GM12878 (cell line): Measurements from ENCODE around the gene COL5A1. TPM values are rescaled to one million over a fixed set of nuclear protein-coding genes. Genes with fewer than 3 reads are reported as not detected.

ENCODE experiments used
- ATAC-seq: fragments of 200-7000 bp; cut with Tn5 transposase; 3 replicates; pipeline ENCODE4 v1.9.1; 2020; ENCODE audit warnings: mild to moderate bottlenecking, moderate library complexity
- BruUV-seq: library from RNA; stranded (reverse); fragments of 400-500 nt; replicated peaks from 2 replicates; lab custom pipeline; 2021; lab: Mats Ljungman, UMichigan
- CTCF ChIA-PET: fragments of 300-600 bp; sonication (Branson Sonifier 250); formaldehyde crosslinking; extraction: SDS; loops from one replicate; lab custom pipeline; 2021; ENCODE audit warnings: inconsistent platforms; lab: Yijun Ruan, JAX
- POLR2A ChIA-PET: fragments of 350-600 bp; formaldehyde crosslinking; extraction: SDS; loops from one replicate; lab custom pipeline; 2021; ENCODE audit warnings: inconsistent platforms; lab: Charles Lee
- RAD21 ChIA-PET: fragments of 300-600 bp; sonication (Branson Sonifier 250); formaldehyde crosslinking; loops from one replicate; lab custom pipeline; 2023; ENCODE audit warnings: antibody characterized with exemption; ENCODE audit not compliant: unreplicated experiment; lab: Charles Lee
- SMC1A ChIA-PET: fragments of 300-600 bp; sonication (Branson Sonifier 250); formaldehyde crosslinking; loops from one replicate; lab custom pipeline; 2023; ENCODE audit not compliant: unreplicated experiment, uncharacterized antibody; lab: Charles Lee
- DNase-seq: peaks from one replicate; pipeline ENCODE4 v3.0.0-alpha.2; 2011; ENCODE audit warnings: low read depth, low spot score
- FAIRE-seq: peaks from 3 replicates; lab custom pipeline; 2011; peaks lifted over from hg19 to GRCh38; lab: Jason Lieb, UNC
- H2AFZ ChIP-seq: 2 replicates; pipeline ENCODE4 v1.6.0; 2011; ENCODE audit warnings: low read depth, low read length, control low read depth; ENCODE audit not compliant: control insufficient read depth
- H3K27ac ChIP-seq: 2 replicates; pipeline ENCODE4 v1.5.1; 2011; ENCODE audit warnings: control low read depth; ENCODE audit not compliant: control insufficient read depth, insufficient read depth
- H3K27me3 ChIP-seq, 2 experiments: replicated peaks in 1 of 2; 2 replicates each; pipeline versions ENCODE4 v1.6.0 to v1.6.1; 2011; ENCODE audit warnings: low read length in 1 of 2; ENCODE audit not compliant: control insufficient read depth in 2 of 2, insufficient read depth in 2 of 2
- H3K36me3 ChIP-seq, 2 experiments: 2 replicates each; pipeline ENCODE4 v1.5.1; 2011; ENCODE audit warnings: low read length in 1 of 2; ENCODE audit not compliant: control insufficient read depth in 2 of 2, insufficient read depth in 2 of 2
- H3K4me1 ChIP-seq: 2 replicates; pipeline ENCODE4 v1.6.1; 2011; ENCODE audit warnings: mild to moderate bottlenecking, low read length, moderate library complexity, mixed read lengths; ENCODE audit not compliant: control insufficient read depth, insufficient read depth
- H3K4me2 ChIP-seq: 2 replicates; pipeline ENCODE4 v1.6.0; 2011; ENCODE audit warnings: control low read depth; ENCODE audit not compliant: control insufficient read depth, insufficient read depth
- H3K4me3 ChIP-seq: fragments of 200-600 bp; sonication (generic); 2 replicates; pipeline ENCODE4 v1.5.1; 2016
- H3K79me2 ChIP-seq: 2 replicates; pipeline ENCODE4 v1.6.0; 2011; ENCODE audit warnings: low read length; ENCODE audit not compliant: control insufficient read depth, insufficient read depth
- H3K9ac ChIP-seq: 2 replicates; pipeline ENCODE4 v1.8.0; 2011; ENCODE audit warnings: low read length, control low read depth, mixed read lengths; ENCODE audit not compliant: control insufficient read depth, insufficient read depth
- H3K9me3 ChIP-seq: replicated peaks from 3 replicates; pipeline ENCODE4 v1.5.1; 2011; ENCODE audit warnings: mild to moderate bottlenecking, low read length; ENCODE audit not compliant: control insufficient read depth, insufficient read depth
- H4K20me1 ChIP-seq: 2 replicates; pipeline ENCODE4 v1.6.0; 2011; ENCODE audit not compliant: control insufficient read depth, insufficient read depth
- BCL11A ChIP-seq: IDR thresholded peaks from 2 replicates; pipeline ENCODE4 v1.6.1; 2011; ENCODE audit warnings: low read depth, low read length
- CEBPZ ChIP-seq: fragments of 150-350 bp; IDR thresholded peaks from 2 replicates; pipeline ENCODE4 v1.6.1; 2016; ENCODE audit warnings: low read depth, low read length
- RBBP5 ChIP-seq: fragments of 200-600 bp; sonication (generic); conservative IDR thresholded peaks from 2 replicates; pipeline ENCODE4 v1.6.1; 2016
- RELA ChIP-seq: fragments of 450-650 bp; IDR thresholded peaks from 2 replicates; pipeline ENCODE4 v1.8.0; 2014; ENCODE audit warnings: borderline replicate concordance; ENCODE audit not compliant: partially characterized antibody
- ZNF384 ChIP-seq: IDR thresholded peaks from 2 replicates; pipeline ENCODE4 v1.6.1; 2012; ENCODE audit warnings: low read depth, mild to moderate bottlenecking, low read length, improper control_type of control experiment, borderline replicate concordance
- ZZZ3 ChIP-seq: IDR thresholded peaks from 2 replicates; pipeline ENCODE4 v1.6.1; 2011; ENCODE audit warnings: low read depth; ENCODE audit not compliant: control insufficient read depth, insufficient read length
- WGBS: methylation state at CpG from one replicate; pipeline ENCODE4 v1.1.6; 2016; ENCODE audit warnings: low lambda C conversion rate; ENCODE audit not compliant: insufficient replicate concordance, insufficient coverage; ENCODE audit errors: missing lambda C conversion rate; 5-methylcytosine and 5-hydroxymethylcytosine counted together
- in situ Hi-C: fragments of 300-500 bp; cut with MboI; formaldehyde crosslinking; loops from 9 replicates; pipeline ENCODE4 v1.14.3; 2018; ENCODE audit warnings: mixed read lengths
- intact Hi-C: fragments of 100-400 bp; cut with micrococcal nuclease; formaldehyde crosslinking; loops from one replicate; pipeline ENCODE4 v1.14.2; 2022; ENCODE audit not compliant: unreplicated experiment
- polyA plus RNA-seq, 11 experiments: library from polyadenylated mRNA; depleted of rRNA in 4 of 11; unstranded in 6 of 11; stranded (reverse) in 5 of 11; fragments of >200 nt; fragmentation: Nextera tagmentation in 4 of 11; fragmentation: Illumina TruSeq in 1 of 11; extraction: Ambion mirVana in 4 of 11; extraction: Trizol in 1 of 11; gene quantifications; 1 replicate in 1 of 11; 2 replicates in 10 of 11; pipeline versions ENCODE4 v1.2.1 to v1.2.3, GENCODE V29; 2011 to 2016; ENCODE audit warnings: inconsistent platforms in 2 of 11, missing spikeins in 2 of 11, low read depth in 1 of 11
- total RNA-seq, 4 experiments: library from RNA; depleted of rRNA in 3 of 4; stranded (reverse); fragments of >200 nt in 3 of 4; fragmentation: Illumina TruSeq in 1 of 4; extraction: Trizol in 1 of 4; gene quantifications; 2 replicates each; pipeline versions ENCODE4 v1.2.1 to v1.2.3, GENCODE V29; 2013 to 2021
- TF ChIP-seq, protein P1 (sequence below): fragments of 450-650 bp; IDR thresholded peaks from 2 replicates; pipeline ENCODE4 v1.6.1; 2017; ENCODE audit warnings: mild to moderate bottlenecking, low read depth, inconsistent platforms; ENCODE audit not compliant: poor library complexity, severe bottlenecking

COL5A1 gene
- total and polyA plus RNA-seq, 10 of the 15 experiments (the other 5 are each of a cell fraction or from before 2014, with no cell fraction given), result under 0.01 to 0.15 (median 0.13) TPM; not detected in 4

- H3K4me1 ChIP-seq, result no peaks in the 10 kb centered on the region
- CTCF ChIA-PET, result no interaction called here
- H3K27me3 ChIP-seq, result no peaks in the 10 kb centered on the region
- no peak overlapping the region for H3K9ac ChIP-seq
- peaks cover 7% of the 10 kb centered on the region; the same call in 2 of the 3 replicates for H3K9me3 ChIP-seq
- FAIRE-seq, result no peak
- H3K27ac ChIP-seq, result no peak overlapping the region
- no peaks in the 10 kb centered on the region for H3K36me3 ChIP-seq
- no peaks in the 10 kb centered on the region for H4K20me1 ChIP-seq
- DNase-seq, result no peak
- TF ChIP-seq RELA (no peak), ZNF384 (no peak), RBBP5 (no peak), CEBPZ (no peak), BCL11A (no peak), ZZZ3 (no peak)
- TF ChIP-seq, protein P1, sequence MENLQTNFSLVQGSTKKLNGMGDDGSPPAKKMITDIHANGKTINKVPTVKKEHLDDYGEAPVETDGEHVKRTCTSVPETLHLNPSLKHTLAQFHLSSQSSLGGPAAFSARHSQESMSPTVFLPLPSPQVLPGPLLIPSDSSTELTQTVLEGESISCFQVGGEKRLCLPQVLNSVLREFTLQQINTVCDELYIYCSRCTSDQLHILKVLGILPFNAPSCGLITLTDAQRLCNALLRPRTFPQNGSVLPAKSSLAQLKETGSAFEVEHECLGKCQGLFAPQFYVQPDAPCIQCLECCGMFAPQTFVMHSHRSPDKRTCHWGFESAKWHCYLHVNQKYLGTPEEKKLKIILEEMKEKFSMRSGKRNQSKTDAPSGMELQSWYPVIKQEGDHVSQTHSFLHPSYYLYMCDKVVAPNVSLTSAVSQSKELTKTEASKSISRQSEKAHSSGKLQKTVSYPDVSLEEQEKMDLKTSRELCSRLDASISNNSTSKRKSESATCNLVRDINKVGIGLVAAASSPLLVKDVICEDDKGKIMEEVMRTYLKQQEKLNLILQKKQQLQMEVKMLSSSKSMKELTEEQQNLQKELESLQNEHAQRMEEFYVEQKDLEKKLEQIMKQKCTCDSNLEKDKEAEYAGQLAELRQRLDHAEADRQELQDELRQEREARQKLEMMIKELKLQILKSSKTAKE, result no peak
- TF ChIP-seq, all 136 proteins: peak for 0
- Histone ChIP-seq H3K79me2 (no peaks in the 10 kb centered on the region), H2AFZ (no peak overlapping the region), H3K4me2 (no peak overlapping the region), H3K4me3 (no peak overlapping the region)
- ATAC-seq, result no peak
- no TSS peak for BruUV-seq
- RAD21 ChIA-PET, result no interaction called here
- WGBS, result 49% methylated on average over 16 of the region's 16 CpGs
- SMC1A ChIA-PET, result no interaction called here
- intact Hi-C loops, result no loop called here
- in situ Hi-C loops, result no loop called here
- POLR2A ChIA-PET, result no interaction called here
Observed at GRCh38 chr9:134846187-134846586, 204.6 kb downstream of the COL5A1 start.
